Stomach (tissue), 19 donors: Measurements from ENCODE around the gene ZNF732. TPM values are rescaled to one million over a fixed set of nuclear protein-coding genes. Genes with fewer than 3 reads are reported as not detected.

Experiments
- DNase-seq, 2 donors: peaks; one replicate each; pipeline versions ENCODE4 v3.0.0 to v3.0.0-alpha.2; 2013 to 2019
- H3K27ac ChIP-seq, 5 donors: fragments of 200-600 bp in 4 of 5; sonication (generic) in 4 of 5; one replicate each; pipeline ENCODE4 v1.5.1; 2013 to 2019; ENCODE audit warnings: mild to moderate bottlenecking in 1 of 5, moderate library complexity in 1 of 5
- H3K27me3 ChIP-seq, 3 donors: fragments of 200-600 bp; sonication (generic); one replicate each; pipeline ENCODE4 v1.5.1; 2017 to 2019; ENCODE audit warnings: mixed run types in 1 of 3
- H3K36me3 ChIP-seq, 4 donors: fragments of 200-600 bp; sonication (generic); 1 replicate in 3 of 4; 2 replicates in 1 of 4; pipeline ENCODE4 v1.5.1; 2016 to 2019
- H3K4me1 ChIP-seq, 4 donors: fragments of 200-600 bp; sonication (generic); one replicate each; pipeline ENCODE4 v1.5.1; 2016 to 2019
- H3K4me3 ChIP-seq, 4 donors: fragments of 200-600 bp; sonication (generic) in 3 of 4; one replicate each; pipeline ENCODE4 v1.5.1; 2016 to 2019; ENCODE audit warnings: mild to moderate bottlenecking in 1 of 4
- H3K9me3 ChIP-seq, 4 donors: fragments of 200-600 bp; sonication (generic); one replicate each; pipeline ENCODE4 v1.5.1; 2016 to 2019
- EP300 ChIP-seq: sonication (generic); formaldehyde crosslinking; IDR thresholded peaks from one replicate; pipeline ENCODE4 v1.6.1; 2017; ENCODE audit warnings: antibody characterized with exemption
- POLR2A ChIP-seq, 4 donors: fragments of 450-650 bp; IDR thresholded peaks; one replicate each; pipeline ENCODE4 v1.6.1; 2016; ENCODE audit warnings: antibody characterized with exemption in 4 of 4, control low read depth in 2 of 4, mild to moderate bottlenecking in 1 of 4, moderate library complexity in 1 of 4
- POLR2AphosphoS5 ChIP-seq, 3 donors: sonication (generic); formaldehyde crosslinking; IDR thresholded peaks; one replicate each; pipeline ENCODE4 v1.6.1; 2016; ENCODE audit warnings: antibody characterized with exemption in 3 of 3
- WGBS, 5 donors: extraction: QIAGEN DNeasy Blood & Tissue Kit in 3 of 5; methylation state at CpG; one replicate each; pipeline versions ENCODE4 v1.1.5 to v1.1.7; 2013 to 2018; 5-methylcytosine and 5-hydroxymethylcytosine counted together
- intact Hi-C: fragments of 100-400 bp; cut with DNase I; formaldehyde crosslinking; loops from one replicate; pipeline ENCODE4 v1.15.1; 2023; ENCODE audit warnings: low total_unique reads
- long read RNA-seq, 10 donors: transcript quantifications; one replicate each; lab custom pipeline, GENCODE V29; 2026
- polyA plus RNA-seq, 3 donors: library from polyadenylated mRNA; stranded (reverse); fragments of 200-250 nt; gene quantifications; one replicate each; pipeline ENCODE4 v1.2.3, GENCODE V29; 2013
- total RNA-seq, 5 donors: library from RNA; depleted of rRNA; stranded (reverse); fragments of >200 nt; gene quantifications; one replicate each; pipeline versions ENCODE4 v1.1.0 to v1.2.3, GENCODE V29; 2014 to 2016
- TF ChIP-seq, protein P1 (sequence below), 7 experiments: fragments of 450-650 bp in 4 of 7; fragments of 200-600 bp in 3 of 7; sonication (generic) in 3 of 7; IDR thresholded peaks; one replicate each; pipeline ENCODE4 v1.5.1; 2016 to 2019; ENCODE audit warnings: antibody characterized with exemption in 7 of 7, control low read depth in 2 of 7, mild to moderate bottlenecking in 1 of 7
- donor health status: healthy with polysubstance abuse.
- donor health status: Bipolar disorder and iron deficiency.
- donor health status: healthy.

Gene ZNF732
- total RNA-seq (1 to 10 TPM in 1 of 5 donors, under 1 TPM in 1, not detected in 3; 0.29 to 5.1 TPM), polyA plus RNA-seq (under 1 TPM in 1 of 3 donors, not detected in 2; 0.15 TPM)
- long read RNA-seq, donor 1, result 0 reads
- long read RNA-seq, donor 2, result 0 reads
- long read RNA-seq, donor 3, result 0 reads
- long read RNA-seq, donor 4, result 0 reads
- long read RNA-seq, donor 5, result 0 reads
- long read RNA-seq, donor 6, result 0 reads
- long read RNA-seq, donor 7, result 0 reads
- long read RNA-seq, donor 8, partial matches to known transcripts, result 0 of 1 reads
- long read RNA-seq, donor 8, other reads (novel, unspliced or antisense), result 0 of 1 reads
- long read RNA-seq, donor 9, result 0 reads
- long read RNA-seq, donor 10, partial matches to known transcripts, result 5 of 6 reads
- long read RNA-seq, donor 10, other reads (novel, unspliced or antisense), result 0 of 6 reads

DNA sequence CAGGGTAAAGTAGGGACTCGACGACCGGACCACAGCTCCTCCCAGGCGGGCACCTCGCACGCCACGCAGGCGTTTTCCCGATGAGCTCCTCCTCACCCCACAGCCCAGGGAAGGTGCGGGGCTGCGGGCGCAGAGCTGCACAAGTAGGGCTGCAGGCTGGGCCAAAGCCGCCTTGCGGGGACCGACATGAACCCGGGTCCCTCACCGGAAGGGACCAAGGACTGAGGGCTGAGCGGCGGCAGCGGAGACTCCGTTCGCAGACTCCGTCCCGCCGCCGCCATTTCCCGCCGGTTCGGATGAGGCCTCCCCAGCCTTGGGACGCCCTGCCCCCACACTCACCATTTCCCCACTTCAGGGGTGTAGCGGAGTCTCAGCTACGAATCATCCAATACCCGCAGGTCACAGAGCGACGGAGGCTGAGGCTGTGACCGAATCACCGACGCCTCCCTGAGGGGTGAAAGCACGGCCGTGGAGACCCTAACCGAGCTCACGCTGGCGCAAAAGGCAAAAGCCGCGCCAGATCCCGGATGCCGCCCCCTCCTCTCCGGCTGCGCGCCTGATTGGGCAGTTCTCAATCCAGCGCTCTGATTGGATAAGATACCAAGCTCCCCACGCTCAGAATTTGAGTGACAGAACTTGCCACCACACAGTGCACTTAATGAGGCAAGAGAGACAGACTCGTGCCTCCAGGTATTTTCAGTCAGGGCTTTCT, at the start of gene ZNF732:
ZNF732 (minus strand) TSS at position 506 of the 712 bp plus-strand sequence; CDS start at position 342, 164 bp downstream.
- WGBS, 5 donors, result 8 to 14% (median 10%) methylated on average over 21 to 53 of the region's 53 CpGs
- no peak for TF ChIP-seq POLR2A (IDR thresholded peaks at IDR 0.05)
- TF ChIP-seq EP300, result no peak
- TF ChIP-seq, protein P1, sequence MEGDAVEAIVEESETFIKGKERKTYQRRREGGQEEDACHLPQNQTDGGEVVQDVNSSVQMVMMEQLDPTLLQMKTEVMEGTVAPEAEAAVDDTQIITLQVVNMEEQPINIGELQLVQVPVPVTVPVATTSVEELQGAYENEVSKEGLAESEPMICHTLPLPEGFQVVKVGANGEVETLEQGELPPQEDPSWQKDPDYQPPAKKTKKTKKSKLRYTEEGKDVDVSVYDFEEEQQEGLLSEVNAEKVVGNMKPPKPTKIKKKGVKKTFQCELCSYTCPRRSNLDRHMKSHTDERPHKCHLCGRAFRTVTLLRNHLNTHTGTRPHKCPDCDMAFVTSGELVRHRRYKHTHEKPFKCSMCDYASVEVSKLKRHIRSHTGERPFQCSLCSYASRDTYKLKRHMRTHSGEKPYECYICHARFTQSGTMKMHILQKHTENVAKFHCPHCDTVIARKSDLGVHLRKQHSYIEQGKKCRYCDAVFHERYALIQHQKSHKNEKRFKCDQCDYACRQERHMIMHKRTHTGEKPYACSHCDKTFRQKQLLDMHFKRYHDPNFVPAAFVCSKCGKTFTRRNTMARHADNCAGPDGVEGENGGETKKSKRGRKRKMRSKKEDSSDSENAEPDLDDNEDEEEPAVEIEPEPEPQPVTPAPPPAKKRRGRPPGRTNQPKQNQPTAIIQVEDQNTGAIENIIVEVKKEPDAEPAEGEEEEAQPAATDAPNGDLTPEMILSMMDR (IDR thresholded peaks at IDR 0.05), result no peak
- TF ChIP-seq POLR2AphosphoS5 (IDR thresholded peaks at IDR 0.05), result no peak

DNA sequence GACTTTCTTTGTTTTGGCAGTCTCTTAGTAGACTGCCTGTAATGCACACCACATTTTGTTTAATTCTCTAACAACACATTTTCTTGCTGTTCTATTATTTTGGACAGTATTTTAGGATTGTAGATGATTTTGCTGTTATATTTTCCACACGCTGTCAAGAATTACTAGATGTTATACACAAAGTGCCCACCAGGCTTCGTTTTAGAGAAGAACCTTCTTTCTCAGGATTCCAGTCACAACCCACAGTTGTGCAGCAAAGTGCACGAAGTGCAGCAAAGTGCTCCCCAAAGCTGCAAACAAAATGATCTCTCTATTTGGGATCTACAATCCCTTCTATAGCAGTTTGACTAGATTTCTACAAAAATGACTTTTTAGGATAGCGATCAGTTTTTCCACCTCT, 34.7 kb upstream of the ZNF732 start:
- Histone ChIP-seq H3K4me1 (peaks cover 11 to 32% (median 19%) of the 10 kb centered on the region in 4 donors), H3K27ac (no peak overlapping the region), H3K9me3 (peaks cover 0 to 50% (median 30%) of the 10 kb centered on the region in 4 donors), H3K27me3 (no peaks in the 10 kb centered on the region), H3K4me3 (no peak overlapping the region), H3K36me3 (peaks cover 12 to 44% (median 29%) of the 10 kb centered on the region in 4 donors)
- intact Hi-C loops, result no loop called here
- WGBS, 5 donors, result 91 to 96% (median 92%) methylated on average over 4 of the region's 4 CpGs
- TF ChIP-seq EP300, result no peak
- TF ChIP-seq, protein P1 (IDR thresholded peaks at IDR 0.05), result peak in 2 of 7 experiments; percentile 10 to 29
- no peak for DNase-seq

More for the DNA sequence above, at the start of gene ZNF732:
- Histone ChIP-seq H3K4me3 (peak within 1 kb of the TSS; percentile 25 to 45 (median 34)), H3K9me3 (peaks cover 9 to 59% (median 47%) of the 10 kb centered on the region in 4 donors), H3K36me3 (no peaks in the 10 kb centered on the region), H3K27me3 (peaks cover 0 to 31% (median 22%) of the 10 kb centered on the region in 3 donors), H3K27ac (no peak within 1 kb of the TSS), H3K4me1 (peaks cover 0 to 11% (median 0%) of the 10 kb centered on the region in 4 donors)
- DNase-seq, result peak in 1 of 2 donors; percentile 93
- intact Hi-C loops, result no loop called here

DNA sequence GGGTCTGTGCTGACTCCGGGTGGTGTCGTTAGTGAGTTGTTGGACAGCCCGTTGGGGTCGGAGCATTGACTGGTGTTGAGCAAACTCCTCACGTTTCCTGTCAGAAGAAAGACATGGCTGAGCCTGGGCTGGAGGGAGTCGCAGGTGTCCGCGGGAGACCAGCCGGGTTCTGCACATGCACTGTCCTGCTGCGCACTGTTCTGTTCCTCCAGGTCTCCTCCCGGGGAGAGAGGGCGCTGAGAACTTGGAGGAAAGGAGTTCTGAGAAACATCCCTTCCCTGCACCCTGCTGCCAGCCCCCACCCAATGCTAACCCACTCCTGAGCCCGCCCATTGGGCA, 33.5 kb upstream of the ZNF732 start:
- 23 to 31% (median 26%) methylated on average over 13 of the region's 13 CpGs for WGBS, 5 donors
- Histone ChIP-seq H3K27me3 (no peaks in the 10 kb centered on the region), H3K9me3 (peaks cover 0 to 37% (median 20%) of the 10 kb centered on the region in 4 donors), H3K27ac (peak overlapping the region in 3 of 5 donors; percentile 91 to 95 (median 91)), H3K4me1 (peaks cover 11 to 32% (median 19%) of the 10 kb centered on the region in 4 donors), H3K36me3 (peaks cover 0 to 31% (median 17%) of the 10 kb centered on the region in 4 donors), H3K4me3 (peak overlapping the region; percentile 78 to 93 (median 88))
- no peak for DNase-seq
- TF ChIP-seq, protein P1 (IDR thresholded peaks at IDR 0.05), result no peak
- TF ChIP-seq POLR2A (IDR thresholded peaks at IDR 0.05) (no peak), POLR2AphosphoS5 (IDR thresholded peaks at IDR 0.05) (no peak), EP300 (no peak)
- intact Hi-C loops, result no loop called here
